ENCODE measurements around the gene ST3GAL5.

- TF ChIP-seq CTCF (IDR thresholded peaks at IDR 0.05) (no peak), EZH2 (IDR thresholded peaks at IDR 0.05; ENCODE audit: borderline replicate concordance, insufficient read depth, low read depth, low read length, poor library complexity, severe bottlenecking) (no peak)
These were observed 11.1 kb upstream of the ST3GAL5 start for GRCh38 chr2:85899849-85900248.

Data from B cell (primary cell).